Activated CD4-positive, alpha-beta T cell treated with anti-CD3 and anti-CD28 coated beads, Interleukin-2, amount 50 U/mL, for 48 hours (primary cell): ENCODE results near the gene MED13.
"Not testable (repeated sequence)": the region's sequence is repeated elsewhere in the genome, so short reads cannot be mapped to it uniquely, and the experiment has no call there.

Experiments used
- DNase-seq, 2 experiments: peaks; one replicate each; pipeline ENCODE4 v3.0.0-alpha.2; 2020

MED13 gene

DNA sequence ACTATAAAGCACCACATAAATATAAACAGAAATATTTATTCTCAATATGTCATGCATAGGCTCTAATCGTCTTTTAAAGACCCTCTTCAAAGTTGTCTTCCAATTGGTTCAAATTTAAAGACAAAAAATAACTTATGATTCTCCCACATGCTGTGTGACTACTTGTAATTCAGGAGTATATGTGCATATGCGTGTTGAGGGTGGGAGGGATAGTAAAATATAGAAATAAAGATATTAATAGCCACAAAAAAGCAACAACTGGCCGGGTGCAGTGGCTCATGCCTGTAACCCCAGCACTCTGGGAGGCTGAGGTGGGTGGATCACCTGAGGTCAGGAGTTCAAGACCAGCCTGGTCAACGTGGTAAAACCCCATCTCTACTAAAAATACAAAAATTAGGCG, 170.8 kb downstream of the MED13 start:
- DNase-seq = not testable (repeated sequence)
